ENCODE results near the gene USH1G.

USH1G gene

GRCh38 chr17:74924250-74924948 lies 1.3 kb upstream of the USH1G start, which contains the start of gene OTOP2:
OTOP2 (plus strand) TSS chr17:74924273; CDS start chr17:74924633, 360 bp downstream.
- H3K9me3 ChIP-seq (ENCODE audit: low read length) = no peaks in the 10 kb centered on the region
- peaks cover 4% of the 10 kb centered on the region for H3K4me1 ChIP-seq (ENCODE audit: insufficient read depth, low read length, severe bottlenecking)
- H3K9ac ChIP-seq (ENCODE audit: low read length) = no peak within 1 kb of the TSS
- TF ChIP-seq, protein P1, sequence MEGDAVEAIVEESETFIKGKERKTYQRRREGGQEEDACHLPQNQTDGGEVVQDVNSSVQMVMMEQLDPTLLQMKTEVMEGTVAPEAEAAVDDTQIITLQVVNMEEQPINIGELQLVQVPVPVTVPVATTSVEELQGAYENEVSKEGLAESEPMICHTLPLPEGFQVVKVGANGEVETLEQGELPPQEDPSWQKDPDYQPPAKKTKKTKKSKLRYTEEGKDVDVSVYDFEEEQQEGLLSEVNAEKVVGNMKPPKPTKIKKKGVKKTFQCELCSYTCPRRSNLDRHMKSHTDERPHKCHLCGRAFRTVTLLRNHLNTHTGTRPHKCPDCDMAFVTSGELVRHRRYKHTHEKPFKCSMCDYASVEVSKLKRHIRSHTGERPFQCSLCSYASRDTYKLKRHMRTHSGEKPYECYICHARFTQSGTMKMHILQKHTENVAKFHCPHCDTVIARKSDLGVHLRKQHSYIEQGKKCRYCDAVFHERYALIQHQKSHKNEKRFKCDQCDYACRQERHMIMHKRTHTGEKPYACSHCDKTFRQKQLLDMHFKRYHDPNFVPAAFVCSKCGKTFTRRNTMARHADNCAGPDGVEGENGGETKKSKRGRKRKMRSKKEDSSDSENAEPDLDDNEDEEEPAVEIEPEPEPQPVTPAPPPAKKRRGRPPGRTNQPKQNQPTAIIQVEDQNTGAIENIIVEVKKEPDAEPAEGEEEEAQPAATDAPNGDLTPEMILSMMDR (IDR thresholded peaks at IDR 0.05; ENCODE audit: low read length) = no peak
- TF ChIP-seq EZH2 (IDR thresholded peaks at IDR 0.05; ENCODE audit: borderline replicate concordance, low read length) = no peak
- no peak within 1 kb of the TSS for H3K4me3 ChIP-seq (ENCODE audit: low read depth, low read length, poor library complexity, severe bottlenecking)
- no peaks in the 10 kb centered on the region; the same call in 1 of the 2 replicates for H3K27me3 ChIP-seq (ENCODE audit: insufficient read depth, low read length)
- H3K36me3 ChIP-seq (ENCODE audit: insufficient read depth, low read length) = no peaks in the 10 kb centered on the region
- H4K20me1 ChIP-seq (ENCODE audit: insufficient read depth, low read length) = no peaks in the 10 kb centered on the region
- H3K27ac ChIP-seq (ENCODE audit: low read depth, low read length, poor library complexity, severe bottlenecking) = no peak within 1 kb of the TSS
- H3K79me2 ChIP-seq (ENCODE audit: insufficient read depth, low read length) = no peaks in the 10 kb centered on the region
- H3K4me2 ChIP-seq (ENCODE audit: low read length) = no peak within 1 kb of the TSS
- H3K9me2 ChIP-seq (ENCODE audit: low read depth, low read length) = no peaks in the 10 kb centered on the region
- no peak within 1 kb of the TSS for H2AFZ ChIP-seq (ENCODE audit: low read length)
- H3F3A ChIP-seq (ENCODE audit: insufficient read depth, low read length) = no peaks in the 10 kb centered on the region

GRCh38 chr17:74923538-74924249 lies 639 bp upstream of the USH1G start:
- Histone ChIP-seq H3K9me2 (ENCODE audit: low read depth, low read length) (no peaks in the 10 kb centered on the region), H3K9ac (ENCODE audit: low read length) (no peak overlapping the region), H3K4me1 (ENCODE audit: insufficient read depth, low read length, severe bottlenecking) (peaks cover 4% of the 10 kb centered on the region), H3K4me2 (ENCODE audit: low read length) (no peak overlapping the region), H3K79me2 (ENCODE audit: insufficient read depth, low read length) (no peaks in the 10 kb centered on the region), H3K27me3 (ENCODE audit: insufficient read depth, low read length) (no peaks in the 10 kb centered on the region; the same call in 1 of the 2 replicates), H3K27ac (ENCODE audit: low read depth, low read length, poor library complexity, severe bottlenecking) (no peak overlapping the region), H3F3A (ENCODE audit: insufficient read depth, low read length) (no peaks in the 10 kb centered on the region), H3K4me3 (ENCODE audit: low read depth, low read length, poor library complexity, severe bottlenecking) (no peak overlapping the region), H3K36me3 (ENCODE audit: insufficient read depth, low read length) (no peaks in the 10 kb centered on the region), H2AFZ (ENCODE audit: low read length) (no peak overlapping the region), H3K9me3 (ENCODE audit: low read length) (no peaks in the 10 kb centered on the region), H4K20me1 (ENCODE audit: insufficient read depth, low read length) (no peaks in the 10 kb centered on the region)
- TF ChIP-seq EZH2 (IDR thresholded peaks at IDR 0.05; ENCODE audit: borderline replicate concordance, low read length) = no peak
- TF ChIP-seq, protein P1 (IDR thresholded peaks at IDR 0.05; ENCODE audit: low read length) = peak; percentile 72

DNA sequence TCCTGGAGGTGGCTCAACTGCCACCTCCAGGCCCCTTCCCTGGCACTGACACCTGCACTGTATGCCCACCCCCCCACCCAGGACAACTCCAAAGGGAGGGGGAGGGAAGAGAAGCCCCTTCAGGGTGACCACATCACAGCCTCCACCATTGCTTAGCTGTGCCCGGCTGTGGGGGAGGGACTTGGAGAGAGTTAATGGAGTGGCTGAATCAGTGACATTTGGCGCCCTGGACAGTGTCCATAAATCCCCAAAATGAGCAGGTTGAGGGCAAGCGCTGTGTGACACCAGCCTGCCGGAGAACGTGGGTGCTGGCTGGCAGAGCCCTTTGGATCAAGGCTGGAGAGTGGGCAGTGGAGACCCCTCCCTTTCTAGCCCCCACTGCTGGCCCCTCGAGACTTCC lies 883 bp downstream of the USH1G start:
- Histone ChIP-seq H3K4me1 (ENCODE audit: insufficient read depth, low read length, severe bottlenecking) (peaks cover 4% of the 10 kb centered on the region), H2AFZ (ENCODE audit: low read length) (no peak overlapping the region), H3F3A (ENCODE audit: insufficient read depth, low read length) (no peaks in the 10 kb centered on the region), H3K4me2 (ENCODE audit: low read length) (no peak overlapping the region), H3K79me2 (ENCODE audit: insufficient read depth, low read length) (no peaks in the 10 kb centered on the region), H3K9me3 (ENCODE audit: low read length) (no peaks in the 10 kb centered on the region), H3K4me3 (ENCODE audit: low read depth, low read length, poor library complexity, severe bottlenecking) (no peak overlapping the region), H3K27me3 (ENCODE audit: insufficient read depth, low read length) (peaks cover 7% of the 10 kb centered on the region; the same call in 1 of the 2 replicates), H3K27ac (ENCODE audit: low read depth, low read length, poor library complexity, severe bottlenecking) (no peak overlapping the region), H3K36me3 (ENCODE audit: insufficient read depth, low read length) (no peaks in the 10 kb centered on the region), H4K20me1 (ENCODE audit: insufficient read depth, low read length) (no peaks in the 10 kb centered on the region), H3K9me2 (ENCODE audit: low read depth, low read length) (no peaks in the 10 kb centered on the region), H3K9ac (ENCODE audit: low read length) (no peak overlapping the region)
- no peak for TF ChIP-seq EZH2 (IDR thresholded peaks at IDR 0.05; ENCODE audit: borderline replicate concordance, low read length)
- TF ChIP-seq, protein P1 (IDR thresholded peaks at IDR 0.05; ENCODE audit: low read length) = no peak

All from OCI-LY1 (cell line).